Measurements from ENCODE around the gene KRT74.

- no peak for TF ChIP-seq CTCF (IDR thresholded peaks at IDR 0.05)
- no peak for TF ChIP-seq POLR2AphosphoS5 (IDR thresholded peaks at IDR 0.05; ENCODE audit: low read depth, low read length)
- no peak for TF ChIP-seq REST (IDR thresholded peaks at IDR 0.05; ENCODE audit: insufficient read depth in 1 of 2, low read depth in 2 of 2, low read length in 1 of 2)
Measured at GRCh38 chr12:52582486-52582885, 8.8 kb upstream of the KRT74 start.
